CD4-positive, alpha-beta T cell (primary cell): ENCODE measurements around the gene ZNF574. TPM values are rescaled to one million over a fixed set of nuclear protein-coding genes. Genes with fewer than 3 reads are reported as not detected.

Experiments used
- ATAC-seq: fragments of 200-7000 bp; cut with Tn5 transposase; one replicate; pipeline ENCODE4 v1.10.0; 2022; ENCODE audit warnings: mild to moderate bottlenecking; ENCODE audit not compliant: poor library complexity
- CTCF ChIA-PET: fragments of 350-600 bp; sonication (Branson Sonifier 250); formaldehyde crosslinking; loops from one replicate; lab custom pipeline; 2021; ENCODE audit warnings: antibody characterized with exemption, inconsistent platforms; lab: Charles Lee
- POLR2A ChIA-PET: fragments of 350-600 bp; sonication (Branson Sonifier 250); formaldehyde crosslinking; loops from one replicate; lab custom pipeline; 2021; ENCODE audit warnings: antibody characterized with exemption, inconsistent platforms; lab: Charles Lee
- DNase-seq, 14 experiments: peaks; one replicate each; pipeline ENCODE4 v3.0.0-alpha.2; 2013 to 2020; ENCODE audit warnings: mixed read lengths in 2 of 14
- H3K27ac ChIP-seq, 2 donors: one replicate each; pipeline versions ENCODE4 v1.5.1 to v1.7.0; 2013; ENCODE audit warnings: low read length in 2 of 2, low read depth in 1 of 2, mild to moderate bottlenecking in 1 of 2
- H3K27me3 ChIP-seq, 2 experiments: 1 replicate in 1 of 2; 2 replicates in 1 of 2; pipeline versions ENCODE4 v1.6.1 to v1.7.0; 2013; ENCODE audit warnings: low read length in 2 of 2, control low read depth in 1 of 2, mild to moderate bottlenecking in 1 of 2, moderate library complexity in 1 of 2; ENCODE audit not compliant: insufficient read depth in 2 of 2, control insufficient read depth in 1 of 2
- H3K36me3 ChIP-seq: one replicate; pipeline ENCODE4 v1.6.1; 2013; ENCODE audit warnings: low read length, control low read depth; ENCODE audit not compliant: insufficient read depth
- H3K4me1 ChIP-seq: one replicate; pipeline ENCODE4 v1.6.1; 2013; ENCODE audit warnings: low read length, control low read depth; ENCODE audit not compliant: insufficient read depth
- H3K4me3 ChIP-seq: one replicate; pipeline ENCODE4 v1.5.1; 2013; ENCODE audit warnings: mild to moderate bottlenecking, low read length, moderate library complexity
- H3K9me3 ChIP-seq, 2 experiments: 1 replicate in 1 of 2; 2 replicates in 1 of 2; pipeline versions ENCODE4 v1.6.1 to v1.7.0; 2013; ENCODE audit warnings: low read length in 2 of 2, mild to moderate bottlenecking in 2 of 2, control low read depth in 1 of 2, moderate library complexity in 1 of 2; ENCODE audit not compliant: control insufficient read depth in 1 of 2, insufficient read depth in 1 of 2
- H3K27ac Mint-ChIP-seq: one replicate; pipeline ENCODE4 v1.8.0; 2020; ENCODE audit warnings: mixed read lengths
- H3K27me3 Mint-ChIP-seq: one replicate; pipeline ENCODE4 v1.8.0; 2021; ENCODE audit warnings: mixed read lengths
- H3K36me3 Mint-ChIP-seq: one replicate; pipeline ENCODE4 v1.8.0; 2021; ENCODE audit warnings: low read depth, mixed read lengths
- H3K4me1 Mint-ChIP-seq: one replicate; pipeline ENCODE4 v1.8.0; 2021; ENCODE audit warnings: low read depth, mixed read lengths
- H3K4me3 Mint-ChIP-seq: one replicate; pipeline ENCODE4 v1.8.0; 2020; ENCODE audit warnings: mild to moderate bottlenecking, mixed read lengths
- H3K9me3 Mint-ChIP-seq: one replicate; pipeline ENCODE4 v1.8.0; 2020; ENCODE audit warnings: mixed read lengths
- CTCF ChIP-seq: fragments of 200-600 bp; IDR thresholded peaks from one replicate; pipeline ENCODE4 v1.8.0; 2022; ENCODE audit warnings: antibody characterized with exemption, mild to moderate bottlenecking
- intact Hi-C, 2 experiments: fragments of 100-400 bp; cut with DNase I in 1 of 2; cut with micrococcal nuclease in 1 of 2; formaldehyde crosslinking; loops; one replicate each; pipeline versions ENCODE4 v1.15.1 to v1.9.0; 2023 to 2025; cut with DNase I, micrococcal nuclease
- total RNA-seq, 174 experiments: library from RNA in 2 of 174; stranded (reverse) in 2 of 174; gene quantifications; one replicate each; pipeline ENCODE4 v1.2.3 and lab custom pipeline; 2021 to 2026

The ZNF574 gene
- total RNA-seq, 2 experiments from 2014 or later = 21.5 to 24.0 TPM

- Mint-ChIP-seq H3K27ac (no peak overlapping the region), H3K4me1 (peaks cover 18% of the 10 kb centered on the region), H3K36me3 (peaks cover 21% of the 10 kb centered on the region), H3K9me3 (no peaks in the 10 kb centered on the region), H3K27me3 (no peaks in the 10 kb centered on the region), H3K4me3 (no peak overlapping the region)
- Histone ChIP-seq H3K4me3 (no peak overlapping the region), H3K27ac (no peak overlapping the region), H3K9me3 (no peaks in the 10 kb centered on the region), H3K36me3 (peaks cover 14% of the 10 kb centered on the region), H3K4me1 (peaks cover 25% of the 10 kb centered on the region), H3K27me3 (no peaks in the 10 kb centered on the region)
- TF ChIP-seq CTCF = no peak
- ATAC-seq (no peak), DNase-seq (no peak)
- ChIA-PET POLR2A (no interaction called here), CTCF (no interaction called here)
- intact Hi-C loops = no loop called here
Observed at GRCh38 chr19:42088471-42089190, 12.7 kb downstream of the ZNF574 start.

- Histone ChIP-seq H3K36me3 (peaks cover 20% of the 10 kb centered on the region), H3K4me3 (no peak overlapping the region), H3K4me1 (peaks cover 25% of the 10 kb centered on the region), H3K27ac (no peak overlapping the region), H3K27me3 (no peaks in the 10 kb centered on the region), H3K9me3 (no peaks in the 10 kb centered on the region)
- intact Hi-C loops = no loop called here
- ChIA-PET CTCF (no interaction called here), POLR2A (no interaction called here)
- H3K27ac Mint-ChIP-seq = no peak overlapping the region
- no peaks in the 10 kb centered on the region for H3K27me3 Mint-ChIP-seq
- H3K9me3 Mint-ChIP-seq = no peaks in the 10 kb centered on the region
- H3K4me3 Mint-ChIP-seq = no peak overlapping the region
- no peak for TF ChIP-seq CTCF
- H3K36me3 Mint-ChIP-seq = peaks cover 23% of the 10 kb centered on the region
- ATAC-seq = no peak
- H3K4me1 Mint-ChIP-seq = peaks cover 18% of the 10 kb centered on the region
- DNase-seq = no peak
Observed at GRCh38 chr19:42089191-42089750, 13.3 kb downstream of the ZNF574 start.

- peaks cover 25% of the 10 kb centered on the region for H3K36me3 ChIP-seq
- H3K27me3 ChIP-seq = no peaks in the 10 kb centered on the region
- Mint-ChIP-seq H3K9me3 (no peaks in the 10 kb centered on the region), H3K27ac (no peak overlapping the region), H3K4me3 (no peak overlapping the region), H3K27me3 (no peaks in the 10 kb centered on the region), H3K4me1 (peaks cover 18% of the 10 kb centered on the region), H3K36me3 (peaks cover 28% of the 10 kb centered on the region)
- H3K4me3 ChIP-seq = no peak overlapping the region
- DNase-seq (no peak), ATAC-seq (no peak)
- ChIA-PET POLR2A (no interaction called here), CTCF (no interaction called here)
- H3K27ac ChIP-seq = no peak overlapping the region
- peaks cover 25% of the 10 kb centered on the region for H3K4me1 ChIP-seq
- no peaks in the 10 kb centered on the region for H3K9me3 ChIP-seq
- TF ChIP-seq CTCF = no peak
- intact Hi-C loops = no loop called here
Observed at GRCh38 chr19:42089772-42090171, 13.8 kb downstream of the ZNF574 start.
